Measurements from ENCODE around the gene SYNGAP1.

- no peak for TF ChIP-seq CTCF (IDR thresholded peaks at IDR 0.05; ENCODE audit: low read depth, low read length)
- no peak for TF ChIP-seq EZH2phosphoT487 (IDR thresholded peaks at IDR 0.05; ENCODE audit: low read depth)
Observed at GRCh38 chr6:33481192-33481591, 61.3 kb downstream of the SYNGAP1 start.

Measured in OCI-LY3 (cell line).